Spleen (tissue), 3 donors: ENCODE results near the gene CEMIP.

Experiments used
- POLR2A ChIP-seq, 3 donors: fragments of 450-650 bp; IDR thresholded peaks; one replicate each; pipeline ENCODE4 v1.5.1; 2017; ENCODE audit warnings: antibody characterized with exemption in 3 of 3, mild to moderate bottlenecking in 1 of 3
- POLR2AphosphoS5 ChIP-seq, 3 donors: sonication (generic); formaldehyde crosslinking; IDR thresholded peaks; one replicate each; pipeline ENCODE4 v1.5.1; 2017; ENCODE audit warnings: antibody characterized with exemption in 3 of 3

- TF ChIP-seq POLR2AphosphoS5 (IDR thresholded peaks at IDR 0.05) (no peak), POLR2A (IDR thresholded peaks at IDR 0.05) (no peak)
Measured at GRCh38 chr15:80982839-80983238, 203.7 kb downstream of the CEMIP start.
